Measurements from ENCODE around the gene ABHD17A.

ABHD17A gene

GRCh38 chr19:1850809-1851653 lies 34.3 kb downstream of the ABHD17A start:
- DNase-seq: no peak

GRCh38 chr19:1849886-1850398 lies 35.4 kb downstream of the ABHD17A start:
- no peak for DNase-seq

- no peak for DNase-seq
Observed at GRCh38 chr19:1849132-1849474, 36.2 kb downstream of the ABHD17A start.

GRCh38 chr19:1848399-1849131 lies 36.7 kb downstream of the ABHD17A start, which contains the start of gene REXO1:
REXO1 (minus strand) TSS chr19:1848483; CDS start chr19:1848358, 125 bp downstream.
- DNase-seq: peak; percentile 96

GRCh38 chr19:1847684-1848398 lies 37.5 kb downstream of the ABHD17A start:
- DNase-seq: peak; percentile 51

- no peak for DNase-seq
Observed at GRCh38 chr19:1847348-1847683, 38.0 kb downstream of the ABHD17A start.

GRCh38 chr19:1846517-1847204 lies 38.6 kb downstream of the ABHD17A start:
- DNase-seq: no peak

- DNase-seq: no peak
Observed at GRCh38 chr19:1845642-1846041, 39.7 kb downstream of the ABHD17A start.

GRCh38 chr19:1845125-1845515 lies 40.2 kb downstream of the ABHD17A start:
- no peak for DNase-seq

GRCh38 chr19:1844513-1845124 lies 40.7 kb downstream of the ABHD17A start:
- DNase-seq: no peak

- DNase-seq: no peak
Observed at GRCh38 chr19:1843646-1844394, 41.5 kb downstream of the ABHD17A start.

GRCh38 chr19:1843116-1843515 lies 42.2 kb downstream of the ABHD17A start:
- DNase-seq: no peak

GRCh38 chr19:1841209-1841924 lies 43.9 kb downstream of the ABHD17A start:
- no peak for DNase-seq

GRCh38 chr19:1840541-1841115 lies 44.7 kb downstream of the ABHD17A start:
- DNase-seq: no peak

GRCh38 chr19:1839658-1840540 lies 45.4 kb downstream of the ABHD17A start:
- DNase-seq: no peak

- DNase-seq: peak; percentile 56
Observed at GRCh38 chr19:1837625-1838105, 47.6 kb downstream of the ABHD17A start.

GRCh38 chr19:1837222-1837565 lies 48.1 kb downstream of the ABHD17A start:
- no peak for DNase-seq

- DNase-seq: no peak
Observed at GRCh38 chr19:1836458-1837221, 48.7 kb downstream of the ABHD17A start.

GRCh38 chr19:1833540-1833939 lies 51.8 kb downstream of the ABHD17A start:
- no peak for DNase-seq

Measured in activated CD4-positive, alpha-beta T cell treated with anti-CD3 and anti-CD28 coated beads, Interleukin-2, amount 50 U/mL, for 16 hours (primary cell).